ENCODE results near the gene PPP2R3A. TPM values are rescaled to one million over a fixed set of nuclear protein-coding genes. Genes with fewer than 3 reads are reported as not detected.

The PPP2R3A gene
- total and polyA plus RNA-seq, 2 donors (not counting 3 experiments of a cell fraction or from before 2014, with no cell fraction given): 3.3 to 14.6 TPM

DNA sequence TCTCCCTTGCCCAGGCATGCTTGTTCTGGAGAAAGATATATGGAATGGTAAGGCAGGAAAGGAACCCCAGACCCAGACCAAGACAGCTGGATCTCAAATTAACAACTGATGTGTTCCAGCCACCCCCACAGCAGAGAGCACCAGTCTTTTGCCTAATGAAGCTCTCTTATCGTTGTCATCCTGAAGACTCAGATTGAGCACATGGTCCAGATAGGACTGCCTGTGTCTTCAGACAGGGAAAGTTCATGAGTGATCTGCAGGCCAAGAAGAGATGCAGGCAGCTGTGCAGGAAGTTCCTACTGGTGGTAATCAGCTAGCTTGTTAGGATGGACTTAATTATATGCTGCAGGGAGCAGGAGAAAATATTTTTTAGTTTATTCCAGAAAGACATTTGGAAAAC, 53.3 kb downstream of the PPP2R3A start:
- no peak overlapping the region for H3K9ac ChIP-seq (replicated peaks; ENCODE audit: extremely low read depth, insufficient read depth, low read length)
- H3K4me1 ChIP-seq (ENCODE audit: control insufficient read depth, extremely low read depth, insufficient read depth, low read length): no peaks in the 10 kb centered on the region
- no peaks in the 10 kb centered on the region for H3K9me3 ChIP-seq (replicated peaks; ENCODE audit: control insufficient read depth, insufficient read depth, low read length)
- H4K20me1 ChIP-seq (replicated peaks; ENCODE audit: control insufficient read depth, extremely low read depth, insufficient read depth, low read length): no peaks in the 10 kb centered on the region
- no TSS peak for BruUV-seq (replicated peaks)
- H3K27me3 ChIP-seq (ENCODE audit: control insufficient read depth in 2 of 2, insufficient read depth in 2 of 2, low read length in 2 of 2): no peaks in the 10 kb centered on the region
- TF ChIP-seq GATA2 (IDR thresholded peaks at IDR 0.05; ENCODE audit: insufficient read depth, insufficient read length, low read depth, low read length) (no peak), MYC (IDR thresholded peaks at IDR 0.05; ENCODE audit: low read depth, low read length) (no peak), FOS (IDR thresholded peaks at IDR 0.05; ENCODE audit: borderline replicate concordance, insufficient read depth, low read length) (no peak), EZH2 (IDR thresholded peaks at IDR 0.05; ENCODE audit: borderline replicate concordance, low read depth, low read length, severe bottlenecking) (no peak), POLR2AphosphoS5 (IDR thresholded peaks at IDR 0.05; ENCODE audit: insufficient read depth, low read depth, low read length) (no peak), POLR2A (IDR thresholded peaks at IDR 0.05; ENCODE audit: low read depth, low read length) (no peak), JUN (IDR thresholded peaks at IDR 0.05; ENCODE audit: borderline replicate concordance, insufficient read depth, insufficient read length, low read depth) (no peak)
- TF ChIP-seq, protein P1, sequence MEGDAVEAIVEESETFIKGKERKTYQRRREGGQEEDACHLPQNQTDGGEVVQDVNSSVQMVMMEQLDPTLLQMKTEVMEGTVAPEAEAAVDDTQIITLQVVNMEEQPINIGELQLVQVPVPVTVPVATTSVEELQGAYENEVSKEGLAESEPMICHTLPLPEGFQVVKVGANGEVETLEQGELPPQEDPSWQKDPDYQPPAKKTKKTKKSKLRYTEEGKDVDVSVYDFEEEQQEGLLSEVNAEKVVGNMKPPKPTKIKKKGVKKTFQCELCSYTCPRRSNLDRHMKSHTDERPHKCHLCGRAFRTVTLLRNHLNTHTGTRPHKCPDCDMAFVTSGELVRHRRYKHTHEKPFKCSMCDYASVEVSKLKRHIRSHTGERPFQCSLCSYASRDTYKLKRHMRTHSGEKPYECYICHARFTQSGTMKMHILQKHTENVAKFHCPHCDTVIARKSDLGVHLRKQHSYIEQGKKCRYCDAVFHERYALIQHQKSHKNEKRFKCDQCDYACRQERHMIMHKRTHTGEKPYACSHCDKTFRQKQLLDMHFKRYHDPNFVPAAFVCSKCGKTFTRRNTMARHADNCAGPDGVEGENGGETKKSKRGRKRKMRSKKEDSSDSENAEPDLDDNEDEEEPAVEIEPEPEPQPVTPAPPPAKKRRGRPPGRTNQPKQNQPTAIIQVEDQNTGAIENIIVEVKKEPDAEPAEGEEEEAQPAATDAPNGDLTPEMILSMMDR (IDR thresholded peaks at IDR 0.05; ENCODE audit: extremely low read depth in 1 of 2, insufficient read depth in 1 of 2, low read depth in 1 of 2, low read length in 2 of 2): no peak
- TF ChIP-seq, protein P2, sequence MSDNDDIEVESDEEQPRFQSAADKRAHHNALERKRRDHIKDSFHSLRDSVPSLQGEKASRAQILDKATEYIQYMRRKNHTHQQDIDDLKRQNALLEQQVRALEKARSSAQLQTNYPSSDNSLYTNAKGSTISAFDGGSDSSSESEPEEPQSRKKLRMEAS (IDR thresholded peaks at IDR 0.05; ENCODE audit: insufficient read depth, insufficient read length): no peak
- H3K27ac ChIP-seq (ENCODE audit: insufficient read depth, low read depth, low read length): no peak overlapping the region
- ChIA-PET CTCF (interaction anchor here (3.2 kb wide), 1 partner anchor 24 kb away, joined by 19 read pairs; no protein-coding TSS in a partner anchor), POLR2A (no interaction called here)
- no peak for DNase-seq (ENCODE audit: low read depth, low spot score)
- H3K4me2 ChIP-seq (ENCODE audit: insufficient read depth, low read length): no peak overlapping the region
- H3K4me3 ChIP-seq (replicated peaks in 1 of 3; ENCODE audit: insufficient read depth in 1 of 3, low read depth in 1 of 3, low read length in 3 of 3): no peak overlapping the region
- no peaks in the 10 kb centered on the region for H3K36me3 ChIP-seq (ENCODE audit: control insufficient read depth in 2 of 2, extremely low read depth in 1 of 2, insufficient read depth in 2 of 2, low read length in 2 of 2)
- H3K9me1 ChIP-seq (replicated peaks; ENCODE audit: control insufficient read depth, extremely low read depth, insufficient read depth, low read length): no peaks in the 10 kb centered on the region
- no peaks in the 10 kb centered on the region for H3K79me2 ChIP-seq (ENCODE audit: control insufficient read depth, insufficient read depth, low read length)
- intact Hi-C loops (cut with micrococcal nuclease): no loop called here
- FAIRE-seq: no peak
- dilution Hi-C loops (cut with MboI; ENCODE audit: extremely low pct_ligation_motif_present, low sequenced_read_pairs): no loop called here
- H2AFZ ChIP-seq (ENCODE audit: low read depth, low read length): no peak overlapping the region

Measured in endothelial cell of umbilical vein (primary cell).